Right lobe of liver (tissue), 6 donors: ENCODE results near the gene NCKAP5. TPM values are rescaled to one million over a fixed set of nuclear protein-coding genes. Genes with fewer than 3 reads are reported as not detected.

Experiments used
- ATAC-seq, 4 donors: fragments of 200-7000 bp; cut with Tn5 transposase; one replicate each; pipeline ENCODE4 v1.9.1; 2020; ENCODE audit warnings: mild to moderate bottlenecking in 4 of 4, moderate library complexity in 4 of 4
- DNase-seq, 3 donors: peaks; one replicate each; pipeline ENCODE4 v3.0.0-alpha.2; 2020
- H3K27ac ChIP-seq, 3 donors: fragments of 200-600 bp; one replicate each; pipeline ENCODE4 v1.8.0; 2022
- H3K27me3 ChIP-seq, 2 donors: fragments of 200-600 bp; one replicate each; pipeline ENCODE4 v1.8.0; 2022
- H3K36me3 ChIP-seq, 4 donors: fragments of 200-600 bp; sonication (generic) in 1 of 4; one replicate each; pipeline versions ENCODE4 v1.5.1 to v1.8.0; 2017 to 2022; ENCODE audit warnings: control low read depth in 1 of 4
- H3K4me1 ChIP-seq, 4 donors: fragments of 200-600 bp; sonication (generic) in 1 of 4; one replicate each; pipeline versions ENCODE4 v1.5.1 to v1.8.0; 2017 to 2022; ENCODE audit warnings: control low read depth in 1 of 4
- H3K4me3 ChIP-seq, 3 donors: fragments of 200-600 bp; one replicate each; pipeline ENCODE4 v1.8.0; 2022
- H3K9me3 ChIP-seq, 4 donors: fragments of 200-600 bp; sonication (generic) in 1 of 4; one replicate each; pipeline versions ENCODE4 v1.5.1 to v1.8.0; 2017 to 2022; ENCODE audit warnings: control low read depth in 1 of 4
- CTCF ChIP-seq, 4 donors: fragments of 200-600 bp in 3 of 4; fragments of 450-650 bp in 1 of 4; IDR thresholded peaks; one replicate each; pipeline versions ENCODE4 v1.5.1 to v1.8.0; 2016 to 2022; ENCODE audit warnings: antibody characterized with exemption in 4 of 4, mild to moderate bottlenecking in 2 of 4
- POLR2A ChIP-seq: fragments of 450-650 bp; IDR thresholded peaks from one replicate; pipeline ENCODE4 v1.6.1; 2017; ENCODE audit warnings: antibody characterized with exemption, mild to moderate bottlenecking
- WGBS: methylation state at CpG from one replicate; pipeline ENCODE4 v1.1.6; 2018; ENCODE audit warnings: low coverage, low lambda C conversion rate; ENCODE audit not compliant: insufficient coverage; ENCODE audit errors: missing lambda C conversion rate; 5-methylcytosine and 5-hydroxymethylcytosine counted together
- intact Hi-C, 2 donors: fragments of 100-400 bp; cut with DNase I; formaldehyde crosslinking; loops; one replicate each; pipeline versions ENCODE4 v1.11.2 to v1.14.1; 2022
- total RNA-seq, 6 experiments: library from RNA; depleted of rRNA in 2 of 6; stranded (reverse); fragments of >200 nt in 2 of 6; fragmentation: NEBNext Ultra II Directional in 3 of 6; extraction: Animal tissue kit (Norgen Biotek cat#: 25700) in 3 of 6; gene quantifications; one replicate each; pipeline versions ENCODE4 v1.1.0 to v1.2.4, GENCODE V29; 2016 to 2023
- donor health status: DM: no; HTN: yes; CAD: no.
- donor health status: DM: no; HTN: no; CAD: no.
- donor health status: DM: no; HTN: no; CAD: no.
- donor health status: DM: no; HTN: yes; CAD: no.
- donor health status: DM: no; HTN: yes; CAD: no.

NCKAP5 gene
- total RNA-seq, 6 experiments from 2014 or later, result 3.6 to 11.7 (median 6.9) TPM

DNA sequence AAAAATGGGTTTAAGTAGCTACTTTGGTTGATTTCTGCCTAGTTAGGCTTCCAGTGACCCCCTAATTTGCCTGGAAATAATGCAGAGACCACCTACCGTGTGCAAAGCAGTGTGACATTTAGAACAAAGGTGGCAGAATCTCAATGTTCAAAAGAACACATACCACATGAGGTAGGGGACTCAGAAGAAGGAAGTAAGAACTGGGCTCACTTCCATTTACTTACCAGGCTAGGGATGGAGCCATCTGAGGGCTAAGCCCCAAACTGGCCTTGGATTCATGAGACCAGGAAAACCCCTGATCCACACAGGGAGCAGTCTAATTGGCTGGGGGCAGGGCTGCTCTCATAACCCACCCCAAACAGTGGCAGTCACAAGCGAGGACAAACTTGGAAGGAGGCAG, 190.7 kb downstream of the NCKAP5 start:
- Histone ChIP-seq H3K4me1 (no peaks in the 10 kb centered on the region), H3K4me3 (no peak overlapping the region), H3K27ac (no peak overlapping the region), H3K36me3 (no peaks in the 10 kb centered on the region), H3K27me3 (no peaks in the 10 kb centered on the region), H3K9me3 (no peaks in the 10 kb centered on the region)
- DNase-seq (no peak), ATAC-seq (no peak)
- intact Hi-C loops, result no loop called here
- TF ChIP-seq CTCF (IDR thresholded peaks at IDR 0.05) (no peak), POLR2A (no peak)
- WGBS, result 71% methylated on average over 1 of the region's 2 CpGs

- no peak for ATAC-seq
- H3K27me3 ChIP-seq, result no peaks in the 10 kb centered on the region
- TF ChIP-seq CTCF (IDR thresholded peaks at IDR 0.05) (no peak), POLR2A (no peak)
- no peak overlapping the region for H3K27ac ChIP-seq
- intact Hi-C loops, result no loop called here
- no peak for DNase-seq
- H3K4me1 ChIP-seq, result no peaks in the 10 kb centered on the region
- no peak overlapping the region for H3K4me3 ChIP-seq
- no peaks in the 10 kb centered on the region for H3K9me3 ChIP-seq
- no peaks in the 10 kb centered on the region for H3K36me3 ChIP-seq
These were observed 191.2 kb downstream of the NCKAP5 start for GRCh38 chr2:133377021-133377481.

DNA sequence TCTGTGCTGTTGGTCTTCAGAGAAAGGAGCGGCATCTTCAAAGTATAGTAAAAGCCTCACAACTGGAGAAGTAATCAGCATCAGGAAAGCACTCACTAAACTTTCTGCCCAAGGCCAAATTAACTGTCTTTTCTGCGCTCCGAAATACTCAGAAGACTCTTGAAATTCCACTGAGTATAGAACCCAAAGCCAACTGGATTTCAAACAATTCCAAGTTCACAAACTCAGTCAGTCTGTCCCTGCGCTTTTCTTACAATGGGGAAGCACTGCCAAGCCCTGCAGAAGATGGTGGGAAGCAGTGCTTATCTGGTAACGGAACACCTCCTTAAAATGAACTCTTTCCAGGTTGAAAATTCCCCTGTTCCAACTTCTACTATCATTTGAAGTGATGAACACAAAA, 193.5 kb downstream of the NCKAP5 start:
- Histone ChIP-seq H3K4me3 (no peak overlapping the region), H3K36me3 (no peaks in the 10 kb centered on the region), H3K27me3 (no peaks in the 10 kb centered on the region), H3K9me3 (no peaks in the 10 kb centered on the region), H3K27ac (no peak overlapping the region), H3K4me1 (no peaks in the 10 kb centered on the region)
- 85% methylated on average over 5 of the region's 5 CpGs for WGBS
- DNase-seq, result no peak
- intact Hi-C loops, result no loop called here
- no peak for TF ChIP-seq POLR2A
- ATAC-seq, result no peak

DNA sequence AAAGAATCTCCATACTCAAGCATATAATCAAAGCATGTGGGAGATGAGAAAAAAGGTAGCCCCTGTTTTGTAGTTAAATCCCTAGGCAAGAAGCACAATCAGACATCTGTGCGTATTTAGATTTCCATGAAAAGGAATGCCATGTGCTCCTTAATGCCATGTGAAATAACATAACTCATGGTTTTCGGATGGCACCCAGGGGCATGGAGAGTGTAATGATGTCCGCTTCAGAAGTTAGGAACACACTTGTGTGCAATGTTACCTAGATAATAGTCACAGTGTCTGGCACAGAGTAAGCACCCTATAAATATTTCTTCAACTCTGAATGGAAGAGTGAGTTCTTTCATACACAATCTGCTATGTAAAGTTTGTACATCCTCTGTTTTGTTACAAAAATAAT, 197.0 kb downstream of the NCKAP5 start:
- no peak for TF ChIP-seq POLR2A
- no peak for TF ChIP-seq CTCF (IDR thresholded peaks at IDR 0.05)
- Histone ChIP-seq H3K4me3 (no peak overlapping the region), H3K9me3 (no peaks in the 10 kb centered on the region), H3K27ac (no peak overlapping the region), H3K27me3 (no peaks in the 10 kb centered on the region), H3K4me1 (no peaks in the 10 kb centered on the region), H3K36me3 (no peaks in the 10 kb centered on the region)
- intact Hi-C loops, result no loop called here
- ATAC-seq (no peak), DNase-seq (no peak)
- 91% methylated on average over 3 of the region's 3 CpGs for WGBS

DNA sequence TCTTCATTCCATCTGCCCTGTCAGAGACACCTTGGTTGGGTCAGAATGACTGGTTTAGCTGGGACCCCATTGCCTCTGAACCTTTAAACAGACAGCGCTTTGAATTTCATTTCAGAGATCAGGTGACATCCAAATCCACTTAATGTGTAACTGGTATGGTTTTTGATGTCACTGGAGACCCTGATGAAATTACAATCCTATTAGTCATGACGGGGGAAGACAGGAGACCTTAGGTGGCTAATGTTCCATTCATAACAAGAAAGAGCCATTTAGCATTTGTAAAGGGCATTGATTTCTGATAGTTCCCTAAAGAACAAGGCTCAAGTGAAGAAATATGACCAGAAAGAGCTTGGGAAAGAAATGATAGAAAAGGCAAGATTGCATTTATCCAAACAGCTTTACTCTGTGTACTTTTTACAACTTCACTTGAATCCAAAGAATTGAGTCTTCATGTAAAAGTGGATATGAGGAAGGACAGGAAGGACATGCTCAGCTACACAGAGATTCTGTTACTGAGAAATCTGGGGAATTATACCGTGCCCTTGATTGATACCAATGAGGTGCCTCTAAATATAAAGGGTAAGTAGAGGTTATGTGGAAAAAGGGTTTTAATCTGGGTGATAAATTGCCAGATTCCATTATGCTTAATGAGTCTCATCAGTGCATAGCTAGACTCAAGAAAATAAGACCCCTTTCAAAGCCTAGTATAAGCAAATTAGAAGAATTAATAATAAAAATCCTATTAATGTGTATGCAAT, 198.2 kb downstream of the NCKAP5 start:
- Histone ChIP-seq H3K9me3 (no peaks in the 10 kb centered on the region), H3K36me3 (no peaks in the 10 kb centered on the region), H3K4me1 (no peaks in the 10 kb centered on the region), H3K27me3 (no peaks in the 10 kb centered on the region), H3K27ac (no peak overlapping the region), H3K4me3 (no peak overlapping the region)
- 85% methylated on average over 3 of the region's 3 CpGs for WGBS
- intact Hi-C loops, result no loop called here
- no peak for DNase-seq
- TF ChIP-seq CTCF (IDR thresholded peaks at IDR 0.05) (no peak), POLR2A (no peak)
- no peak for ATAC-seq
